Measurements from ENCODE around the gene HECTD4. TPM values are rescaled to one million over a fixed set of nuclear protein-coding genes. Genes with fewer than 3 reads are reported as not detected.
"Not testable (repeated sequence)": the region's sequence is repeated elsewhere in the genome, so short reads cannot be mapped to it uniquely, and the experiment has no call there.

Gene HECTD4
- total RNA-seq, 1 donor from 2014 or later: 47.9 TPM

DNA sequence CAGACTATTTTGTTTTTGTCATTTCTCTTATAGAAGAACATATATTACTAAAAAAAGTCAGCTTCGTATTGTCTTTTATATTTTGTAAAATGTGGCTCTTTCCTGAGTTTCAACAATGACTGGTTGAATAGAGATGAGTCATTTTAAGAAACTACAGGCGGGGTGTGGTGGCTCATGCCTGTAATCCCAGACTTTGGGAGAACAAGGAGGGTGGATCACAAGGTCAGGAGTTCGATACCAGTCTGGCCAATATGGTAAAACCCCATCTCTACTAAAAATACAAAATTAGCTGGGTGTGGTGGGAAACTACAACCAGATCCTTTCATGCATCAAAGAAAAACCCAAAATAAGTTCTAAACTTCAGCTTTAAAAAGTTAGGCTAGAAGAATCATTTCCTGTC, 28.8 kb downstream of the HECTD4 start:
- Mint-ChIP-seq H3K27me3 (ENCODE audit: unreplicated experiment) (peaks cover 2% of the 10 kb centered on the region), H3K4me3 (ENCODE audit: unreplicated experiment) (no peak overlapping the region), H3K9me3 (ENCODE audit: unreplicated experiment) (no peaks in the 10 kb centered on the region), H3K27ac (ENCODE audit: unreplicated experiment) (no peak overlapping the region), H3K4me1 (ENCODE audit: unreplicated experiment) (peaks cover 5% of the 10 kb centered on the region), H3K36me3 (ENCODE audit: low read depth, unreplicated experiment) (no peaks in the 10 kb centered on the region)
- DNase-seq (ENCODE audit: low spot score): no peak
- no peak for TF ChIP-seq CTCF (IDR thresholded peaks at IDR 0.05; ENCODE audit: unreplicated experiment)

- TF ChIP-seq CTCF (IDR thresholded peaks at IDR 0.05; ENCODE audit: unreplicated experiment): no peak
- no peak overlapping the region for H3K27ac Mint-ChIP-seq (ENCODE audit: unreplicated experiment)
- DNase-seq (ENCODE audit: low spot score): no peak
- no peak overlapping the region for H3K4me3 Mint-ChIP-seq (ENCODE audit: unreplicated experiment)
- peaks cover 5% of the 10 kb centered on the region for H3K4me1 Mint-ChIP-seq (ENCODE audit: unreplicated experiment)
- no peaks in the 10 kb centered on the region for H3K36me3 Mint-ChIP-seq (ENCODE audit: low read depth, unreplicated experiment)
- H3K27me3 Mint-ChIP-seq (ENCODE audit: unreplicated experiment): peaks cover 2% of the 10 kb centered on the region
- H3K9me3 Mint-ChIP-seq (ENCODE audit: unreplicated experiment): no peaks in the 10 kb centered on the region
Measured at GRCh38 chr12:112352921-112353320, 29.3 kb downstream of the HECTD4 start.

- Mint-ChIP-seq H3K27ac (ENCODE audit: unreplicated experiment) (no peak overlapping the region), H3K36me3 (ENCODE audit: low read depth, unreplicated experiment) (no peaks in the 10 kb centered on the region), H3K4me3 (ENCODE audit: unreplicated experiment) (no peak overlapping the region), H3K27me3 (ENCODE audit: unreplicated experiment) (no peaks in the 10 kb centered on the region), H3K9me3 (ENCODE audit: unreplicated experiment) (no peaks in the 10 kb centered on the region), H3K4me1 (ENCODE audit: unreplicated experiment) (no peaks in the 10 kb centered on the region)
- DNase-seq (ENCODE audit: low spot score): no peak
- no peak for TF ChIP-seq CTCF (IDR thresholded peaks at IDR 0.05; ENCODE audit: unreplicated experiment)
Measured at GRCh38 chr12:112350593-112351592, 31.3 kb downstream of the HECTD4 start.

DNA sequence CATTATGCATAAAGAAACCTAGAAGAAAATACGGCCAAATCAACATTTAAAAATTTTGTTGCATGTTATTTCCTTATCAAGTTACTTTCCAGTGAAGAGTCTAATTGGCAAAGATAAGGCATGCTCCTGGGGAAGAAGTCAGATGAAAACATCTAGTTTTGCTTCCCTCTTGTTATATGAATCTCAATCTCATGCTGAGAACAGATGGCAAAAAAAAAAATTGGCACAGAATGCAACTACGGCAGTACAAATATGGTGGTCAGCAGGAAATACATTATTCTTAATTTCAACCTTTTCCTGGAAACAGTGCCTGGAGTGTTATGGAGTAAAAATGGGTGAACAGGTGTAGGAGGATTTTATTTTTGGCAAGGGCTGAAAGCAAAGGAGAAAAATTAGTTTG, 32.8 kb downstream of the HECTD4 start:
- Mint-ChIP-seq H3K27me3 (ENCODE audit: unreplicated experiment) (no peaks in the 10 kb centered on the region), H3K27ac (ENCODE audit: unreplicated experiment) (no peak overlapping the region), H3K4me1 (ENCODE audit: unreplicated experiment) (no peaks in the 10 kb centered on the region), H3K36me3 (ENCODE audit: low read depth, unreplicated experiment) (no peaks in the 10 kb centered on the region), H3K4me3 (ENCODE audit: unreplicated experiment) (no peak overlapping the region), H3K9me3 (ENCODE audit: unreplicated experiment) (no peaks in the 10 kb centered on the region)
- no peak for DNase-seq (ENCODE audit: low spot score)
- no peak for TF ChIP-seq CTCF (IDR thresholded peaks at IDR 0.05; ENCODE audit: unreplicated experiment)

- not testable (repeated sequence) for H3K36me3 Mint-ChIP-seq (ENCODE audit: low read depth, unreplicated experiment); H3K27me3 Mint-ChIP-seq (ENCODE audit: unreplicated experiment); H3K9me3 Mint-ChIP-seq (ENCODE audit: unreplicated experiment); DNase-seq (ENCODE audit: low spot score); H3K27ac Mint-ChIP-seq (ENCODE audit: unreplicated experiment); H3K4me3 Mint-ChIP-seq (ENCODE audit: unreplicated experiment); H3K4me1 Mint-ChIP-seq (ENCODE audit: unreplicated experiment)
Measured at GRCh38 chr12:112348926-112349325, 33.3 kb downstream of the HECTD4 start.
